Measurements from ENCODE around the gene CCDC27. TPM values are rescaled to one million over a fixed set of nuclear protein-coding genes. Genes with fewer than 3 reads are reported as not detected.

Gene CCDC27
- total and polyA plus RNA-seq, 10 donors, result not detected

DNA sequence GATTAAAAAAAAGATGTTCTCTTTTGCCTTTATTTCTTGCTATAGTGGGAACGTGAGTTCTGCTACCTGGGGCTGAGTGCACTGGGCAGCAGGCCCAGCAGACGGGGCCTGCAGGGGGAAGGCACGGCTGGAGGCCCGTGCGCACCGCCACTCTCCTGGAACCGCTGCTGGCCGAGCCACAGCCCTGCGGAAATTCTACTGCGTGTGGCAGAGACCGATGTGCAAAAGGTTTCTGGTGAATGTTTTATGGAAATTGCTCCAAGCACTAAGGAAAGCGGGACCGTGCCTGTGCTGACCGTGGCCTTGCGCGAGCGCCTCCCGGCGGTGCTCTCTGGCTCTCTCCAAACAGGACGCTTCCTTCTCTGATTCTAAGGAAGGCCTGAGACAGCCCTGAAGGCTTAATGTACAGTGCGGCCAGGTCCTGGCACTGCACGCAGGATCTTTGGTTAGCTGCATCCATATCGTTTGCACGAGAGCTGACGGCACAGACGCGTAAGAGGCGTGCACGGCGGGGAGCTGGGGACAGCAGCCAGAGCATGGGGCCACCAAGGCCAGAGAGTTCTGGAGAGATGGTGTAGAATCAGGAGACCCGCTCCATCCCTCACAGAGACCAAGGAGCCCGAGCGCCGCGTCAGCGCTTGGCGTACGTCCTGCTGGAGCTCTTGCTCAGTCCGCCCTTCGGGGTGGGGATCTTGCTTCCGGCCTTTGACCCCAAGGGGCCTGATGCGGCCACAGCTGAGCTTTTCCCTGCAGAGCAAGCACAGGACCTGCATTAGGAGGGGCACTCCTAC is 62.7 kb downstream of the CCDC27 start:
- no peaks in the 10 kb centered on the region for H3K4me1 ChIP-seq
- H3K27me3 ChIP-seq (replicated peaks in 1 of 7), result no peaks in the 10 kb centered on the region
- 91 to 96% (median 93%) methylated on average over 24 to 42 of the region's 42 CpGs for WGBS, 5 donors
- H3K27ac ChIP-seq, result no peak overlapping the region
- DNase-seq, result no peak
- H3K9me3 ChIP-seq, result no peaks in the 10 kb centered on the region
- TF ChIP-seq, protein P1, sequence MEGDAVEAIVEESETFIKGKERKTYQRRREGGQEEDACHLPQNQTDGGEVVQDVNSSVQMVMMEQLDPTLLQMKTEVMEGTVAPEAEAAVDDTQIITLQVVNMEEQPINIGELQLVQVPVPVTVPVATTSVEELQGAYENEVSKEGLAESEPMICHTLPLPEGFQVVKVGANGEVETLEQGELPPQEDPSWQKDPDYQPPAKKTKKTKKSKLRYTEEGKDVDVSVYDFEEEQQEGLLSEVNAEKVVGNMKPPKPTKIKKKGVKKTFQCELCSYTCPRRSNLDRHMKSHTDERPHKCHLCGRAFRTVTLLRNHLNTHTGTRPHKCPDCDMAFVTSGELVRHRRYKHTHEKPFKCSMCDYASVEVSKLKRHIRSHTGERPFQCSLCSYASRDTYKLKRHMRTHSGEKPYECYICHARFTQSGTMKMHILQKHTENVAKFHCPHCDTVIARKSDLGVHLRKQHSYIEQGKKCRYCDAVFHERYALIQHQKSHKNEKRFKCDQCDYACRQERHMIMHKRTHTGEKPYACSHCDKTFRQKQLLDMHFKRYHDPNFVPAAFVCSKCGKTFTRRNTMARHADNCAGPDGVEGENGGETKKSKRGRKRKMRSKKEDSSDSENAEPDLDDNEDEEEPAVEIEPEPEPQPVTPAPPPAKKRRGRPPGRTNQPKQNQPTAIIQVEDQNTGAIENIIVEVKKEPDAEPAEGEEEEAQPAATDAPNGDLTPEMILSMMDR (IDR thresholded peaks at IDR 0.05 in 8 of 11, conservative IDR thresholded peaks at IDR 0.05 in 3 of 11), result no peak
- peak in 1 of 3 donors; percentile 15 for TF ChIP-seq POLR2AphosphoS5 (IDR thresholded peaks at IDR 0.05)
- H3K4me3 ChIP-seq, result no peak overlapping the region
- peaks cover 0 to 59% (median 30%) of the 10 kb centered on the region in 6 donors for H3K36me3 ChIP-seq
- intact Hi-C loops (cut with DNase I; ENCODE audit: low total_unique reads), result no loop called here

DNA sequence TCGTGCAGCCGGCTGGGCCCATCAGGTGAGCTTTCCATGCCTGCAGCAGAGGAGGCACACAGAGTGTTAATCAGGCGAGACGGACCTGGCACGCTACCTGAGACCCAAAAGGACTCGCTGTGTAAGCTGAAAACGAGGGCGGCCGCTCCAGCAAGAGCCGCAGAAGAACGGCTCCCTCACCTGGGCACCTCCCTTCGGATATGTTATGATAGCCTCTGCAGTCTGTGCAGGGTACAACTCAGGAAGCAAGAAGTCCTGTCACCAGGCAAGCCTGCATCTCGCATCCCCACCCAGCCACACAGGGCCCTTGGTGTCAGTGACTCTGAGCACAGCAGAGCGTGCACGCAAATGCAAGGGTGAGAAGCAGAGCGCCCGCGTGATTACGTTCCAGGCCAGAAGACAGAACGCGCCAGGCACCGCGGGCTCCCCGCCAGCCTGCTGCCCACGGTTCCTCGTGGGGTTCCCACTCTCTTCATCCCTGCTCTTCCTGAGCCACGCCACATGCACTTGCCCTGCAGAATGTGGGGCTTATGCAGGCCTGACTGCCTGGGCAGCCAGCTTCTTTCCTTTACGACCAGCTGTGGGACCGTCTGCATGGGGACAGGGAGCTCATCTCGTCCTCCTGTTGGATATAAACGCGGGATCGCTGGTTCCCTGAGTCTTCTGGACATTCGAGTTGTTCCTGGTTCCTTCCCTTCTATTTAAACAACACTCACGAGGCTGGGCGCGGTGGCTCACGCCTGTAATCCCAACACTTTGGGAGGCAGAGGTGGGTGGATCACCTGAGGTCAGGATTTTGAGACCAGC is 64.3 kb downstream of the CCDC27 start:
- H3K4me3 ChIP-seq, result no peak overlapping the region
- H3K27ac ChIP-seq, result no peak overlapping the region
- intact Hi-C loops (cut with DNase I; ENCODE audit: low total_unique reads), result no loop called here
- H3K9me3 ChIP-seq, result no peaks in the 10 kb centered on the region
- DNase-seq, result no peak
- 87 to 95% (median 93%) methylated on average over 31 to 38 of the region's 38 CpGs for WGBS, 5 donors
- H3K4me1 ChIP-seq, result no peaks in the 10 kb centered on the region
- H3K27me3 ChIP-seq (replicated peaks in 1 of 7), result no peaks in the 10 kb centered on the region
- peak in 1 of 3 donors; percentile 57 for TF ChIP-seq POLR2AphosphoS5 (IDR thresholded peaks at IDR 0.05)
- no peak for TF ChIP-seq POLR2A (IDR thresholded peaks at IDR 0.05)
- TF ChIP-seq, protein P1 (IDR thresholded peaks at IDR 0.05 in 8 of 11, conservative IDR thresholded peaks at IDR 0.05 in 3 of 11), result no peak
- peaks cover 0 to 74% (median 44%) of the 10 kb centered on the region in 6 donors for H3K36me3 ChIP-seq

DNA sequence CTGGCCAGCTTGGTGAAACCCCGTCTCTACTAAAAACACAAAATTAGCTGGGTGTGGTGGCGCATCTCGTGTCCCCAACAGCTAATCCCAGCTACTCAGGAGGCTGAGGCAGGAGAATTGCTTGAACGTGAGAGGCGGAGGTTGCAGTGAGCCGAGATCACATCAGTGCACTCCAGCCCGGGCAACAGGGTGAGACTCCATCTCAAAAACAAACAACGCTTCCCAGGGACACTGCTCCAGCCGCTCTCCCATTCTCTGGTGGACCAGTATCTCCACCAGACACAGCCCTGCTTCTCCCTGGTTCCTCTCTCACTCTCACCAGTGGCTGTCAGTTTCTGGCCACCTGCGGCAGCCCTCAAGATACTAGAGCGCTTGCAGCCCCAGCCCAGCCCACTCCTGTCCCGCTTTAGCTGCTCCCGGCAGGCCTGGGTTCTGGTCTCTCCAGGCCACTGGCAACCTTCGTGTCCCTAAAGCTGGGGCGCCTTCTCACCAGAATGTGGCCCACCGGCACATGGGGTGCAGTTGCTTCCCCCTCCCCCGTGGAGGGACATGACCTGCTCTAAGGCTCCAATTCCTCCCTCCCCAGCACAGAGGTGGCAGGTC is 65.0 kb downstream of the CCDC27 start:
- Histone ChIP-seq H3K36me3 (peaks cover 0 to 81% (median 50%) of the 10 kb centered on the region in 6 donors), H3K4me1 (no peaks in the 10 kb centered on the region), H3K27ac (no peak overlapping the region), H3K9me3 (no peaks in the 10 kb centered on the region), H3K27me3 (replicated peaks in 1 of 7) (no peaks in the 10 kb centered on the region), H3K4me3 (no peak overlapping the region)
- TF ChIP-seq, protein P1 (IDR thresholded peaks at IDR 0.05 in 8 of 11, conservative IDR thresholded peaks at IDR 0.05 in 3 of 11), result no peak
- TF ChIP-seq POLR2AphosphoS5 (IDR thresholded peaks at IDR 0.05), result no peak
- TF ChIP-seq POLR2A (IDR thresholded peaks at IDR 0.05), result no peak
- WGBS, 5 donors, result 93 to 98% (median 94%) methylated on average over 14 to 17 of the region's 17 CpGs
- DNase-seq, result no peak
- intact Hi-C loops (cut with DNase I; ENCODE audit: low total_unique reads), result no loop called here

Data from spleen (tissue), 11 donors.